ENCODE results near the gene ETV2.

- TF ChIP-seq CTCF (IDR thresholded peaks at IDR 0.05): no peak
- no peak for TF ChIP-seq POLR2A (IDR thresholded peaks at IDR 0.05)
These were observed 7.7 kb upstream of the ETV2 start for GRCh38 chr19:35633727-35634440.

All from right lobe of liver (tissue), 4 donors.